Endothelial cell of umbilical vein (primary cell): ENCODE measurements around the gene HSD17B2. TPM values are rescaled to one million over a fixed set of nuclear protein-coding genes. Genes with fewer than 3 reads are reported as not detected.

Experiments
- BruUV-seq: library from RNA; stranded (reverse); fragments of 400-500 nt; replicated peaks from 2 replicates; lab custom pipeline; 2021; lab: Mats Ljungman, UMichigan
- CTCF ChIA-PET: fragments of 300-600, 350-600 bp; sonication (Branson Sonifier 250); formaldehyde crosslinking; loops from one replicate; lab custom pipeline; 2021; ENCODE audit warnings: antibody characterized with exemption, inconsistent platforms; lab: Charles Lee
- POLR2A ChIA-PET: fragments of 300-600, 350-600 bp; sonication (Branson Sonifier 250); formaldehyde crosslinking; loops from one replicate; lab custom pipeline; 2021; ENCODE audit warnings: antibody characterized with exemption, inconsistent platforms; lab: Charles Lee
- DNase-seq: peaks from one replicate; pipeline ENCODE4 v3.0.0-alpha.2; 2011; ENCODE audit warnings: low read depth, low spot score
- FAIRE-seq: peaks from 2 replicates; lab custom pipeline; 2011; peaks lifted over from hg19 to GRCh38; lab: Jason Lieb, UNC
- H2AFZ ChIP-seq: 2 replicates; pipeline ENCODE4 v1.6.0; 2012; ENCODE audit warnings: low read depth, low read length, control low read depth, inconsistent platforms
- H3K27ac ChIP-seq: 2 replicates; pipeline ENCODE4 v1.5.1; 2011; ENCODE audit warnings: low read depth, mild to moderate bottlenecking, control low read depth, low read length, moderate library complexity; ENCODE audit not compliant: insufficient read depth
- H3K27me3 ChIP-seq, 2 experiments: 2 replicates each; pipeline versions ENCODE4 v1.6.0 to v1.6.1; 2011; ENCODE audit warnings: low read length in 2 of 2, mixed read lengths in 1 of 2; ENCODE audit not compliant: control insufficient read depth in 2 of 2, insufficient read depth in 2 of 2
- H3K36me3 ChIP-seq, 2 experiments: 2 replicates in 1 of 2; 3 replicates in 1 of 2; pipeline ENCODE4 v1.5.1; 2011; ENCODE audit warnings: low read length in 2 of 2, mild to moderate bottlenecking in 1 of 2, moderate library complexity in 1 of 2; ENCODE audit not compliant: control insufficient read depth in 2 of 2, insufficient read depth in 2 of 2; ENCODE audit errors: extremely low read depth in 1 of 2
- H3K4me1 ChIP-seq: 3 replicates; pipeline ENCODE4 v1.5.1; 2011; ENCODE audit warnings: mild to moderate bottlenecking, low read length; ENCODE audit not compliant: control insufficient read depth, insufficient read depth; ENCODE audit errors: extremely low read depth
- H3K4me2 ChIP-seq: 2 replicates; pipeline ENCODE4 v1.6.1; 2011; ENCODE audit warnings: low read length, control low read depth, mixed read lengths; ENCODE audit not compliant: insufficient read depth
- H3K4me3 ChIP-seq, 3 experiments: fragments of 200-600 bp in 1 of 3; sonication (generic), shearing (Covaris generic) in 1 of 3; replicated peaks in 1 of 3; 2 replicates each; pipeline ENCODE4 v1.5.1; 2011 to 2016; ENCODE audit warnings: control low read depth in 3 of 3, low read length in 3 of 3, mild to moderate bottlenecking in 2 of 3, inconsistent platforms in 1 of 3, low read depth in 1 of 3, moderate library complexity in 1 of 3; ENCODE audit not compliant: insufficient read depth in 1 of 3
- H3K79me2 ChIP-seq: 2 replicates; pipeline ENCODE4 v1.6.0; 2012; ENCODE audit warnings: low read length, inconsistent platforms; ENCODE audit not compliant: control insufficient read depth, insufficient read depth
- H3K9ac ChIP-seq: replicated peaks from 2 replicates; pipeline ENCODE3; 2011; ENCODE audit warnings: low read length, control low read depth; ENCODE audit not compliant: insufficient read depth; ENCODE audit errors: extremely low read depth
- H3K9me1 ChIP-seq: replicated peaks from 3 replicates; pipeline ENCODE4 v1.6.0; 2011; ENCODE audit warnings: mild to moderate bottlenecking, low read length; ENCODE audit not compliant: control insufficient read depth, insufficient read depth; ENCODE audit errors: extremely low read depth
- H3K9me3 ChIP-seq: replicated peaks from 2 replicates; pipeline ENCODE4 v1.5.1; 2012; ENCODE audit warnings: low read length, inconsistent platforms; ENCODE audit not compliant: control insufficient read depth, insufficient read depth
- H4K20me1 ChIP-seq: replicated peaks from 2 replicates; pipeline ENCODE3; 2011; ENCODE audit warnings: mild to moderate bottlenecking, low read length; ENCODE audit not compliant: control insufficient read depth, insufficient read depth; ENCODE audit errors: extremely low read depth
- EZH2 ChIP-seq: IDR thresholded peaks from 2 replicates; pipeline ENCODE4 v1.6.1; 2012; ENCODE audit warnings: borderline replicate concordance, low read depth, mild to moderate bottlenecking, moderate library complexity, low read length, inconsistent platforms; ENCODE audit not compliant: severe bottlenecking
- FOS ChIP-seq: IDR thresholded peaks from 2 replicates; pipeline ENCODE4 v1.6.1; 2011; ENCODE audit warnings: mild to moderate bottlenecking, low read length, moderate library complexity, borderline replicate concordance; ENCODE audit not compliant: insufficient read depth
- GATA2 ChIP-seq: IDR thresholded peaks from 2 replicates; pipeline ENCODE4 v1.7.0; 2011; ENCODE audit warnings: low read depth, mild to moderate bottlenecking, moderate library complexity, mixed read lengths, low read length; ENCODE audit not compliant: insufficient read length, insufficient read depth
- MYC ChIP-seq: IDR thresholded peaks from one replicate; pipeline ENCODE4 v1.6.1; 2011; ENCODE audit warnings: mild to moderate bottlenecking, low read depth, low read length
- POLR2A ChIP-seq: IDR thresholded peaks from 2 replicates; pipeline ENCODE4 v1.6.1; 2012; ENCODE audit warnings: low read depth, mild to moderate bottlenecking, control low read depth, low read length
- POLR2AphosphoS5 ChIP-seq: IDR thresholded peaks from 2 replicates; pipeline ENCODE4 v1.6.1; 2012; ENCODE audit warnings: low read depth, mild to moderate bottlenecking, control low read depth, low read length, moderate library complexity; ENCODE audit not compliant: insufficient read depth
- dilution Hi-C: fragments of 300-500 bp; cut with MboI; formaldehyde crosslinking; loops from one replicate; pipeline ENCODE4 v1.15.0; 2019; ENCODE audit warnings: low sequenced_read_pairs; ENCODE audit not compliant: extremely low pct_ligation_motif_present
- intact Hi-C: fragments of 100-400 bp; cut with micrococcal nuclease; formaldehyde crosslinking; loops from one replicate; pipeline ENCODE4 v1.10.0; 2022
- polyA plus RNA-seq, 4 experiments: library from polyadenylated mRNA; depleted of rRNA in 3 of 4; stranded (reverse) in 3 of 4; unstranded in 1 of 4; fragments of >200 nt; gene quantifications; 2 replicates each; pipeline versions ENCODE4 v1.2.1 to v1.2.3, GENCODE V29; 2011 to 2012; ENCODE audit warnings: missing spikeins in 1 of 4
- total RNA-seq: library from RNA; stranded (reverse); gene quantifications from 2 replicates; pipeline ENCODE4 v1.2.3, GENCODE V29; 2021
- TF ChIP-seq, protein P1 (sequence below): IDR thresholded peaks from 2 replicates; pipeline ENCODE4 v1.6.1; 2011; ENCODE audit not compliant: insufficient read depth, insufficient read length
- TF ChIP-seq, protein P2 (sequence below), 2 donors: IDR thresholded peaks; 1 replicate in 1 of 2; 2 replicates in 1 of 2; pipeline ENCODE4 v1.5.1; 2011; ENCODE audit warnings: low read length in 2 of 2, mild to moderate bottlenecking in 2 of 2, moderate library complexity in 2 of 2, control low read depth in 1 of 2, inconsistent platforms in 1 of 2, low read depth in 1 of 2; ENCODE audit not compliant: insufficient read depth in 1 of 2; ENCODE audit errors: extremely low read depth in 1 of 2

Gene HSD17B2
- total and polyA plus RNA-seq, 2 donors (not counting 3 experiments of a cell fraction or from before 2014, with no cell fraction given), result 1.2 to 4.5 TPM

DNA sequence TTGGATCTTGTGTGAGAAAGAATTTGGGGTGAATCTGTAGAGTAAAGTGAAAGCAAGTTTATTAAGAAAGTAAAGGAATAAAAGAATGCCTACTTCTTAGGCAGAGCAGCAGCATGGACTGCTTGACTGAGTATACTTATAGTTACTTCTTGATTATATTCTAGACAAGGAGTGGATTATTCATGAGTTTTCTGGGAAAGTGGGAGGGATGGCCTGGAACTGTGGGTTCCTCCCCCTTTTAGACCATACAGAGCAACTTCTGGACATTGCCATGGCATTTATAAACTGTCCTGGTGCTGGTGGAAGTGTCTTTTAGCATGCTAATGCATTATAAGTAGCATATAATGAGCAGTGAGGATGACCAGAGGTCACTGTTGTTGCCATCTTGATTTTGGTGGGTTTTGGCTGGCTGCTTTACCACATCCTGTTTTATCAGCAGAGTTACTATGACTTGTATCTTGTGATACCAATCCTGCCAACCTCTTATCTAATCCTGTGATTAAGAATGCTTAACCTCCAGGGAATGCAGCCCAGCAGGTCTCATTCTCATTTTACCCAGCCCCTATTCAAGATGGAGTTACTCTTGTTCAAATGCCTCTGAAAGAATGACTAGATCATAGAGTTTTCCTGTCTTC, 58.7 kb downstream of the HSD17B2 start:
- H3K36me3 ChIP-seq, result no peaks in the 10 kb centered on the region
- BruUV-seq, result no TSS peak
- CTCF ChIA-PET, result no interaction called here
- FAIRE-seq (no peak), DNase-seq (no peak)
- TF ChIP-seq GATA2, result peak; percentile 24
- TF ChIP-seq, protein P1, sequence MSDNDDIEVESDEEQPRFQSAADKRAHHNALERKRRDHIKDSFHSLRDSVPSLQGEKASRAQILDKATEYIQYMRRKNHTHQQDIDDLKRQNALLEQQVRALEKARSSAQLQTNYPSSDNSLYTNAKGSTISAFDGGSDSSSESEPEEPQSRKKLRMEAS, result no peak
- no peaks in the 10 kb centered on the region for H3K4me1 ChIP-seq
- intact Hi-C loops (no loop called here), dilution Hi-C loops (no loop called here)
- no peak overlapping the region for H2AFZ ChIP-seq
- peaks cover 1 to 9% of the 10 kb centered on the region in 2 experiments for H3K27me3 ChIP-seq
- H4K20me1 ChIP-seq, result no peaks in the 10 kb centered on the region
- H3K9ac ChIP-seq, result no peak overlapping the region
- POLR2A ChIA-PET, result no interaction called here
- no peaks in the 10 kb centered on the region for H3K9me3 ChIP-seq
- H3K4me2 ChIP-seq, result no peak overlapping the region
- H3K9me1 ChIP-seq, result no peaks in the 10 kb centered on the region
- H3K79me2 ChIP-seq, result no peaks in the 10 kb centered on the region
- no peak overlapping the region for H3K4me3 ChIP-seq
- H3K27ac ChIP-seq, result no peak overlapping the region

DNA sequence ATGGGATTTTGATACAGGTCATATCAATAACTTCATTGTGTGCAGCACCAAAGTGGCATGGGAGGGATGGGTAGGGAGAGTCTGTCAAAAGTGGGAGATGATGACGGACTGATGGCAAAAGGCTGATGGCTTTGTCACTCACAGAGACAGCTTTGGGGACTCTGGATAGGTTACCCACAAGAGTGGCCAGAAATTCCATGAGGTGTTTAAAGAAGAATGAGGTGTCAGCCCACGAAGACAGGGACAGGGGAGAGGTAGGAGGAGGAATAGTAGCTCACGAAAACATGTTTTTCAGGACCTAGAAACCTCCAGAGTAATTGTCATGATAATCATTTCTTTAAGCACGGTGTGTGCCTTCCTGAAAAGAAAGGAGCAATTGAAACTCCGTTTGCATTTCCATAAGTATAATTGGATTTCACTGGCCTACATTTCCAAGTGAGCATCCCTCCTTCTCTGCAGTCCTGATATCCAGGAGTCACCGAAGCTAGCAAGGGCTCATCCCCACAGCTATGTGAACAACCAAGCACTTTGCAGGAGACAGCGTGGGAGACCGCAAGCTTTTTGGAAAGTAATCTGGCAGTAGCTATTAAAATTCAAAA, 60.0 kb downstream of the HSD17B2 start:
- no TSS peak for BruUV-seq
- CTCF ChIA-PET, result interaction anchor here (0.9 to 1.5 kb wide), 3 partner anchors 34 to 163 kb away, joined by 3 to 10 read pairs (median 5); no protein-coding TSS in a partner anchor

More for the DNA sequence above, 60.0 kb downstream of the HSD17B2 start:
- H3K9ac ChIP-seq, result no peak overlapping the region
- no peak overlapping the region for H3K4me2 ChIP-seq
- H3K27me3 ChIP-seq, result peaks cover 0 to 8% of the 10 kb centered on the region in 2 experiments
- no peaks in the 10 kb centered on the region for H3K9me1 ChIP-seq
- no peak overlapping the region for H3K27ac ChIP-seq
- no peak overlapping the region for H3K4me3 ChIP-seq
- dilution Hi-C loops (no loop called here), intact Hi-C loops (no loop called here)
- no peaks in the 10 kb centered on the region for H3K9me3 ChIP-seq
- DNase-seq (no peak), FAIRE-seq (no peak)
- POLR2A ChIA-PET, result no interaction called here
- H3K36me3 ChIP-seq, result no peaks in the 10 kb centered on the region
- no peaks in the 10 kb centered on the region for H3K4me1 ChIP-seq
- no peaks in the 10 kb centered on the region for H3K79me2 ChIP-seq
- no peaks in the 10 kb centered on the region for H4K20me1 ChIP-seq
- no peak for TF ChIP-seq POLR2AphosphoS5
- no peak for TF ChIP-seq POLR2A
- TF ChIP-seq EZH2, result no peak
- TF ChIP-seq FOS, result no peak
- TF ChIP-seq, protein P1, result no peak
- TF ChIP-seq, protein P2, sequence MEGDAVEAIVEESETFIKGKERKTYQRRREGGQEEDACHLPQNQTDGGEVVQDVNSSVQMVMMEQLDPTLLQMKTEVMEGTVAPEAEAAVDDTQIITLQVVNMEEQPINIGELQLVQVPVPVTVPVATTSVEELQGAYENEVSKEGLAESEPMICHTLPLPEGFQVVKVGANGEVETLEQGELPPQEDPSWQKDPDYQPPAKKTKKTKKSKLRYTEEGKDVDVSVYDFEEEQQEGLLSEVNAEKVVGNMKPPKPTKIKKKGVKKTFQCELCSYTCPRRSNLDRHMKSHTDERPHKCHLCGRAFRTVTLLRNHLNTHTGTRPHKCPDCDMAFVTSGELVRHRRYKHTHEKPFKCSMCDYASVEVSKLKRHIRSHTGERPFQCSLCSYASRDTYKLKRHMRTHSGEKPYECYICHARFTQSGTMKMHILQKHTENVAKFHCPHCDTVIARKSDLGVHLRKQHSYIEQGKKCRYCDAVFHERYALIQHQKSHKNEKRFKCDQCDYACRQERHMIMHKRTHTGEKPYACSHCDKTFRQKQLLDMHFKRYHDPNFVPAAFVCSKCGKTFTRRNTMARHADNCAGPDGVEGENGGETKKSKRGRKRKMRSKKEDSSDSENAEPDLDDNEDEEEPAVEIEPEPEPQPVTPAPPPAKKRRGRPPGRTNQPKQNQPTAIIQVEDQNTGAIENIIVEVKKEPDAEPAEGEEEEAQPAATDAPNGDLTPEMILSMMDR (IDR thresholded peaks at IDR 0.05; ENCODE audit: extremely low read depth in 1 of 2, insufficient read depth in 1 of 2, low read depth in 1 of 2, low read length in 2 of 2), result no peak
- no peak for TF ChIP-seq MYC
- H2AFZ ChIP-seq, result no peak overlapping the region
